ENCODE results near the gene CCDC146.
"Not testable (repeated sequence)": the region's sequence is repeated elsewhere in the genome, so short reads cannot be mapped to it uniquely, and the experiment has no call there.

CCDC146 gene

DNA sequence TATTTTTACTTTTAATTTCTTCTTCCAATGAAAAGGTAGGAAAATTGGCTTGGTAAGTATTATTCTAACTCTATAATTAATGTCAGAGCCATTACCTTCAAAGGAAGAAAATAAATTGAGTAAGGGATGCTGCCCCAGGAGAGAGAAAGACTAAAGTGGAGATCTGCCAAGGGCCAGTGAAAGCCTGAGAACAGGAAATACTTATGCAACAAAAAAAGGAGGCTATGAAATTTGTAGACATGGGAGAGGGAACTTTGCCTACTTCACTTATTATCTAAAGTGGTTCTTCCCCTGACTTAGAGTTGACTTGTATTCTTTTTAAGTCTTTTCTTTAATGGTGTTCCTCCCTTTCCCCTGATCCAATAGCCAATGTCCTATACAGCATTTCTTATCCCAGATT, 29.8 kb downstream of the CCDC146 start:
- not testable (repeated sequence) for H3K4me2 ChIP-seq (ENCODE audit: low read length); H3K79me2 ChIP-seq; H3K4me3 ChIP-seq (ENCODE audit: low read depth, low read length); H3K9me3 ChIP-seq (ENCODE audit: control insufficient read depth, low read length); H3K4me1 ChIP-seq; H3K9ac ChIP-seq; H3K27me3 ChIP-seq (ENCODE audit: control insufficient read depth, insufficient read depth, low read length); H3K36me3 ChIP-seq (ENCODE audit: control insufficient read depth, insufficient read depth, low read length); H3K27ac ChIP-seq; H2AFZ ChIP-seq

DNA sequence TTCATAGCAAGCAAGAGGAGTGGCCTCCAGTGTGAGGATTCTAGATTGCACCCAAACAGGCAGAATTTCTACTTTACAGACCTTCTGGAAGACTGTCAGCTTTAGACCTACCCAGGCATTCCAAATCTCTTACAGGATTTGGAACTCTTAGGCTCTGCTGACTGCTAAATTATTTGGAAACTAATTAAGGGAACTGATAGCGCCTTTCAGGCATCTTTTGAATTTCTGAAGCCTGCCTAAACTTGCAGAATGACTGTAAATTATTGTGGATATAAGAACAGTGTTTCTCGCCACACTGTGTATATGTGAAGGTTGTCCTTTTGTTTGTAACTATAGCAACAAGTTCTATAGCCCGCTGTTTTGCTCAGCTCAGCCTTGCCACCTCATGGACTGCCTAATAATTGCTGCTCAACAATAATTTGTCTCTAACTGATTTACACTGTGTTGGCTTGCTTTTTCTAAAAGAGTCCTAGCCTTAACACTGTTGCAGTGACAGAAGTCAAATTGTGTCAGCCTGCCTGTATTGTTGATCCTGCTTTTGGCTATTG, 32.6 kb downstream of the CCDC146 start:
- not testable (repeated sequence) for H3K27me3 ChIP-seq (ENCODE audit: control insufficient read depth, insufficient read depth, low read length); H3K36me3 ChIP-seq (ENCODE audit: control insufficient read depth, insufficient read depth, low read length)

DNA sequence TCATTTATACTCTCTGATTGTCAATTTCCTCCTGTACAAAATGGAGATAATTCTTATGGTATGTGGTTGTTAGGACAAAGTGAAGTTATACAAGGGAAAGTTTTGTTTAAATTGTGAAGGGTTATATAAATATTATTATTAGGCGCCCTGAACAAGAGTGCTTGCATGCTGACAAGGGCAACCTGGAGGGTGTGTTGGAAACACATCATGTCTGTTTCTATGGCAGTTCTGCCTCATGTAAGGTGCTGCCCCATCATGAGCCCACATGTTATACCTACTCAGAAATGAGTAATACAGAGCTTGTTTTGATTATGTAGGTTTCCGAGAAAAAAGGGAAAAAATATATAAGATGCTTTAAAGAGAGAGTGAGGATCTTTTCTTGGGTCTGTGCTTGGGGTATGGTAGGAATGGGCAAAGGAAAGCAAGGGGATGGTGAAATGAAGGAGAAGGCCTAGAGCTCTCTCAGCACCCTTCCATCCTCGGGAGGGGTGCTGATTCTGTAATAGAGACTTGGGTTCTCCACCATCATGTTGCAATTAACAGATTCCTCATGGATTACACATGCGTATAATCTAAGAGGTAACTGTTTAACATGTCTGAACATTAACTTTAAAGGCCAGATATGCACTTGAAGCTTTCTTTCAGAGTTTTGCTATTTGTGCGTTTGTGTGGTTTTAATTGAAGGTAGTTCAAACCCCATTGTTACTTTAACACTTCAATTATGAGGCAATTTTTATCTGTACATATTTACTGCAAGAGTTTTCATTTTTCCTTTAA, 33.4 kb downstream of the CCDC146 start:
- not testable (repeated sequence) for H3K36me3 ChIP-seq (ENCODE audit: control insufficient read depth, insufficient read depth, low read length); H3K9ac ChIP-seq; H3K79me2 ChIP-seq; H3K4me1 ChIP-seq; H3K4me3 ChIP-seq (ENCODE audit: low read depth, low read length); H2AFZ ChIP-seq; H3K27ac ChIP-seq; H3K9me3 ChIP-seq (ENCODE audit: control insufficient read depth, low read length); H3K4me2 ChIP-seq (ENCODE audit: low read length); H3K27me3 ChIP-seq (ENCODE audit: control insufficient read depth, insufficient read depth, low read length)

More for the DNA sequence above, 32.6 kb downstream of the CCDC146 start:
- H2AFZ ChIP-seq; H3K9ac ChIP-seq; H3K79me2 ChIP-seq; H3K9me3 ChIP-seq (ENCODE audit: control insufficient read depth, low read length); H3K27ac ChIP-seq; H3K4me1 ChIP-seq; H3K4me2 ChIP-seq (ENCODE audit: low read length); H3K4me3 ChIP-seq (ENCODE audit: low read depth, low read length): not testable (repeated sequence)

DNA sequence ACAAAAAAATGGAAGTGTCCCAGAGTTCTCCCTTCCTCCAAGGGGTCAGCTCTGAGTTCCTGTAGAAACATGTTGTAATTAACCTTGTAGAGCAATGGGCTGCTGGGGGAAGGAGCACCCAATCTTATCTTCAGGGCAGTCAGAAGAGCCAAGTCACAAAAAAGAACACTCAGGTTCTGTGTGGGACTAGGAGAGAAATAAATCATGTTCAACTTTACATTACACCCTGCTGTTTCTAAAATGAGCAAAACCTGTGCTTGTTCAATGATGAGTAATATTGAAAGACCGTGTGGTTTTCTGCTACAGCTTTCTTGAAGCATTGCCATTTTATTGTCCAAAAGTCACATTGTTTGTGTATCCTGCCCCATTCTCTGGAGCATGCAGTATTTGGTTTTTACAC, 34.6 kb downstream of the CCDC146 start:
- not testable (repeated sequence) for H3K4me3 ChIP-seq (ENCODE audit: low read depth, low read length); H3K27me3 ChIP-seq (ENCODE audit: control insufficient read depth, insufficient read depth, low read length); H3K79me2 ChIP-seq; H3K9ac ChIP-seq; H3K27ac ChIP-seq; H2AFZ ChIP-seq; H3K4me1 ChIP-seq; H3K36me3 ChIP-seq (ENCODE audit: control insufficient read depth, insufficient read depth, low read length); H3K4me2 ChIP-seq (ENCODE audit: low read length); H3K9me3 ChIP-seq (ENCODE audit: control insufficient read depth, low read length)

DNA sequence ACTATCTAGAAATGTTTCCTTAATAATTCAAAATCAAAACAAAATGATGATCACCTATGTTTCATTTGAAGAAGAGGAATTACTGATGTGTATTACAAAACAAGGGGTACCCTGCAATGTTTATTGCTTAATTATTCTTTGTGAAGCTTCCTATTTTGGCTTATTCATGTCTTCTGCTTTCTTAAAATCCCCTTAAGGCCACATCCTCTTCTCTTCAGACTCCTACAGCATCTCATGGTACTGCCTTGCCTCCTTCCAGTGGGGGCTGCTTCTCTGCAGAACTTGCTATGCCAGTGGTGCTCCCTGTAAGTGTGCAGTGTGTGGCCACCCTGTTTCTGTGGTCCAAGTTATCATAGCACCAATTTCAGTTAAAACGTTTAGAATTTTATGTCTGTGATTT, 35.0 kb downstream of the CCDC146 start:
- no peak overlapping the region for H3K27ac ChIP-seq

DNA sequence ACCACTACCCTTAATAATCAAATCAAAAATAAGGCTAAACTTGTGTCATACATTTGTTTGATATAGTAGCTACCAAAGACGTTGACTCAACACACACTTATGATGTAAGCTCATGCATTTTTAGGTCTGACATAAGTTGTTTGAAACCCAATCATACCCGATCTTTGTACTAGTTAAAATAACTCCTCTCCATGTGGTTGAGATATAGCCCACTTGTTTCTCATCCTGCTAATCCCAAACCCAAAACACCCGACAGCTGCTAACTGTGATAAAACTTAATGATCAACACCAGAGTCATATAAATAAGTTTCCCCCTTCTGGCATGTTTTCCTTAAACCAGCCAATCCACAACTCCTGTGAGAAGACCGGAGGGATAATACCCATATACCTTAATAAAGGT, 48.7 kb downstream of the CCDC146 start:
- H3K4me1 ChIP-seq; H3K36me3 ChIP-seq (ENCODE audit: control insufficient read depth, insufficient read depth, low read length); H3K27ac ChIP-seq; H3K9ac ChIP-seq; H3K79me2 ChIP-seq; H3K4me3 ChIP-seq (ENCODE audit: low read depth, low read length); H2AFZ ChIP-seq; H3K4me2 ChIP-seq (ENCODE audit: low read length); H3K9me3 ChIP-seq (ENCODE audit: control insufficient read depth, low read length); H3K27me3 ChIP-seq (ENCODE audit: control insufficient read depth, insufficient read depth, low read length): not testable (repeated sequence)

More for the DNA sequence above, 35.0 kb downstream of the CCDC146 start:
- no peaks in the 10 kb centered on the region for H3K27me3 ChIP-seq (ENCODE audit: control insufficient read depth, insufficient read depth, low read length)
- H3K4me1 ChIP-seq: no peaks in the 10 kb centered on the region
- no peak overlapping the region for H3K4me2 ChIP-seq (ENCODE audit: low read length)
- no peak overlapping the region for H2AFZ ChIP-seq
- H3K36me3 ChIP-seq (ENCODE audit: control insufficient read depth, insufficient read depth, low read length): no peaks in the 10 kb centered on the region
- no peaks in the 10 kb centered on the region for H3K9me3 ChIP-seq (ENCODE audit: control insufficient read depth, low read length)
- no peak overlapping the region for H3K9ac ChIP-seq
- no peaks in the 10 kb centered on the region for H3K79me2 ChIP-seq
- no peak overlapping the region for H3K4me3 ChIP-seq (ENCODE audit: low read depth, low read length)
- TF ChIP-seq, protein P1, sequence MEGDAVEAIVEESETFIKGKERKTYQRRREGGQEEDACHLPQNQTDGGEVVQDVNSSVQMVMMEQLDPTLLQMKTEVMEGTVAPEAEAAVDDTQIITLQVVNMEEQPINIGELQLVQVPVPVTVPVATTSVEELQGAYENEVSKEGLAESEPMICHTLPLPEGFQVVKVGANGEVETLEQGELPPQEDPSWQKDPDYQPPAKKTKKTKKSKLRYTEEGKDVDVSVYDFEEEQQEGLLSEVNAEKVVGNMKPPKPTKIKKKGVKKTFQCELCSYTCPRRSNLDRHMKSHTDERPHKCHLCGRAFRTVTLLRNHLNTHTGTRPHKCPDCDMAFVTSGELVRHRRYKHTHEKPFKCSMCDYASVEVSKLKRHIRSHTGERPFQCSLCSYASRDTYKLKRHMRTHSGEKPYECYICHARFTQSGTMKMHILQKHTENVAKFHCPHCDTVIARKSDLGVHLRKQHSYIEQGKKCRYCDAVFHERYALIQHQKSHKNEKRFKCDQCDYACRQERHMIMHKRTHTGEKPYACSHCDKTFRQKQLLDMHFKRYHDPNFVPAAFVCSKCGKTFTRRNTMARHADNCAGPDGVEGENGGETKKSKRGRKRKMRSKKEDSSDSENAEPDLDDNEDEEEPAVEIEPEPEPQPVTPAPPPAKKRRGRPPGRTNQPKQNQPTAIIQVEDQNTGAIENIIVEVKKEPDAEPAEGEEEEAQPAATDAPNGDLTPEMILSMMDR (IDR thresholded peaks at IDR 0.05): no peak

DNA sequence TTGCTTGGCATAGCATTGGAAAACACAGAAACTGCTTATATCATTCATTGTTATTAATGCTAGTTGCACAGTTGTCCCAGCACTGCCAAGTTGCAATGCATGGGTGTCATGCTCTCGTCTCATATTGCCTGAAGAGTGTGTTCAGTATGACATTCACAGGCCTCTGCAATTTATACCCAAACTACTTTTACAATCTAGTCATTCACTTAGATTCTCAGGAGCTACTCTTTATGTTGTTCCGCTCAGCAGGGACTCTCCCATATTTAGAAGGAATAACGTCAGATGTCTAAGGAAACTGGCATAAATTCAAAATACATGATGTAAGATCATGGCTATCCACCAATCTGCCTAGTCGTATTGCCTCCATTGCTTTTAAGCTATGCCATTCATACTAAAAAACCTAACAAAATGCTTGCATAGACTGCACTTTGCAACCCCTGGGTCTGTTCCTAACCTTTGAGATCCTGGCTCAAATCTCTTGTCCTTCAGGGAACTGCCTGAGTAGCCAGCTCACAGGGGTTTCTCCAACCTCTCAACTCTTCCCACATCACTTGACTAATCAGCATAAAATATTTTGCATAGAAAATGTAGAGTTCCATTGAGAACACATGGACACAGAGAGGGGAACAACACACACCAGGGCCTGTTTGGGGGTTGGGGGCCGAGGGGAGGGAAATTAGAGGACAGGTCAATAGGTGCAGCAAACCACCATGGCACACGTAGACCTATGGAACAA, 50.2 kb downstream of the CCDC146 start:
- not testable (repeated sequence) for H3K9me3 ChIP-seq (ENCODE audit: control insufficient read depth, low read length); H3K79me2 ChIP-seq; H3K4me1 ChIP-seq; H3K27ac ChIP-seq; H3K27me3 ChIP-seq (ENCODE audit: control insufficient read depth, insufficient read depth, low read length); H3K36me3 ChIP-seq (ENCODE audit: control insufficient read depth, insufficient read depth, low read length); H2AFZ ChIP-seq; H3K4me2 ChIP-seq (ENCODE audit: low read length); H3K9ac ChIP-seq; H3K4me3 ChIP-seq (ENCODE audit: low read depth, low read length)

DNA sequence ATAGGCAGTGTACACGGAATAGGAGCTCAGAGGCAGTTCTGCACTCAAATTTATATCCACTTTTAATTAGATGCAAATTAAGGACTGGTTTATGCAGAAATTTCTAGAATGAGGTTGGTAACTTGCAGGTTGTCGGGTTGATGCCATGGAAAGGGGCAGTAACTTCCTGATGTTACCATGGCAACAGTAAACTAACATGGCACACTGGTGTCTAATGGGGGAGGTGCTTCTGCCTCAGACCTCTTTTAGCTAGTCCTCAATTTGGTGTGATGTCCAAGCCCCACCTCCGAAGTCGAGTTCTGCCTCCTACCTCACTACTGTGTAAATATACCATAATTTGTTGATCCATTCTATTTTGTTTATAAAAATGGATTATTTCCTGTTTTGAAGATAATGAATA, 52.0 kb downstream of the CCDC146 start:
- not testable (repeated sequence) for H2AFZ ChIP-seq; H3K4me3 ChIP-seq (ENCODE audit: low read depth, low read length); H3K9me3 ChIP-seq (ENCODE audit: control insufficient read depth, low read length); H3K79me2 ChIP-seq; H3K27ac ChIP-seq; H3K36me3 ChIP-seq (ENCODE audit: control insufficient read depth, insufficient read depth, low read length); H3K27me3 ChIP-seq (ENCODE audit: control insufficient read depth, insufficient read depth, low read length); H3K4me1 ChIP-seq; H3K4me2 ChIP-seq (ENCODE audit: low read length); H3K9ac ChIP-seq

DNA sequence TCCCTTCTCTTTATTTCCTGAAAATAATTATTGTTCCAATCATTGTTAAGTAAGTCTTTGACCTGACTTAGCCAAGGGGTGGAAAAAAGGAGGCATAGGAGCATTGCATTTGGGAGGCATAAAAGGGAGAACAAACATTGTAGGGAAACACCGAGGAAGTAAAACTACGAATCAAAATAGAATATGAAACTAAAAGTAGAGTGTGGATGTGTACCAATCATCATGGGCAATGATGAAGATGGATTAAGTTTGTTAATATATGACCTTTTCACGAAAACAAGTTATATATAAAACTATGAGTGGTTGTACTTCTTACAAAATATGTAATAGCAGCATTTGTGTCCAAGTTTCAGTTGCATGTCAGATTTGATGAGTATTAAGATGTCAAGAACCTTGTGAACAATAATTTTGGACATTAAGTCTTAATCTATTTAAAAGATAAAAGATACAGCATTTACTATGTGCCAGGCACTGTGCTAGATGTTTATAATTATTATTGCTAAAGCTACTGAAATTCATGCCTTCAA, 52.9 kb downstream of the CCDC146 start:
- H3K79me2 ChIP-seq; H3K36me3 ChIP-seq (ENCODE audit: control insufficient read depth, insufficient read depth, low read length); H3K4me1 ChIP-seq; H2AFZ ChIP-seq; H3K9me3 ChIP-seq (ENCODE audit: control insufficient read depth, low read length); H3K9ac ChIP-seq; H3K4me3 ChIP-seq (ENCODE audit: low read depth, low read length); H3K27ac ChIP-seq; H3K4me2 ChIP-seq (ENCODE audit: low read length); H3K27me3 ChIP-seq (ENCODE audit: control insufficient read depth, insufficient read depth, low read length): not testable (repeated sequence)

DNA sequence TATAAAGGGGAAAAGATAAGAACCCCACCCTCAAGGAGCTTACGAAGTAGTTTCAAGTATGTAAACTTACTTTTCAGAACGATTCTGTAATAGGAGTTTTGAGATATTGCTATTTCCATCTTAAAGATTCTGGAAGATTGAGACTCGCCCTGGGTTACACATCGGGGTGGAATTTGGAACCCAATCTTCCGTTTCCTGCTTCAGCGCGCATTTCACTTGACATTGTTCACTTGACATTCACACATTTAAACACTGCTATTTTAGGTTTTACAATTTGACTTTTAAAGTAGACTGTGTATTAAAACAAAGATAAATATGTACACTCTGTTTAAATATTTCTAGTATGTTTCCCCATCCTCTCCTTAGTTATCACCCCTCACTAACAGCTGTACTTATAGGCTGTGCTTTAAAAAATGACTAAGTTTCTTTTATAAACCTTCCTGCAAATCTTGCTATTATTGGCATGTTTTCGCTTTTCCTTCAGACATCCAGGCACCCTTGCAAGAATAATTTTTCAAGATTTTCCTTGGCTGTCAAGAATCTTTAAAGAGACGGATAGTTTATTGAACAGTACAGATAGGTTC, 55.0 kb downstream of the CCDC146 start:
- not testable (repeated sequence) for H3K27ac ChIP-seq; H3K4me3 ChIP-seq (ENCODE audit: low read depth, low read length); H3K27me3 ChIP-seq (ENCODE audit: control insufficient read depth, insufficient read depth, low read length); H3K4me2 ChIP-seq (ENCODE audit: low read length); H3K4me1 ChIP-seq; H2AFZ ChIP-seq; H3K79me2 ChIP-seq; H3K9ac ChIP-seq; H3K36me3 ChIP-seq (ENCODE audit: control insufficient read depth, insufficient read depth, low read length); H3K9me3 ChIP-seq (ENCODE audit: control insufficient read depth, low read length)
